Stimulated activated naive B cell treated with anti-CD40 and anti-IgM and Interleukin-4, amounts not matched to agents 10 μg/mL and 1 μg/mL and 100 μg/mL, for 72 hours (primary cell): ENCODE results near the gene LIME1.

Experiments used
- ATAC-seq, 2 donors: fragments of 150-1000 bp; cut with Tn5 transposase; replicated peaks; 2 replicates each; pipeline ENCODE4 v1.10.0; 2021; ENCODE audit warnings: moderate library complexity in 1 of 2
- DNase-seq: peaks from one replicate; pipeline ENCODE4 v3.0.0; 2021
- H3K27ac Mint-ChIP-seq: one replicate; pipeline ENCODE4 v1.8.0; 2022; ENCODE audit warnings: mild to moderate bottlenecking, mixed read lengths
- H3K27me3 Mint-ChIP-seq, 2 donors: one replicate each; pipeline ENCODE4 v1.8.0; 2022; ENCODE audit warnings: mixed read lengths in 2 of 2
- H3K36me3 Mint-ChIP-seq, 2 donors: one replicate each; pipeline ENCODE4 v1.8.0; 2022; ENCODE audit warnings: mixed read lengths in 2 of 2, mild to moderate bottlenecking in 1 of 2
- H3K4me1 Mint-ChIP-seq, 2 donors: one replicate each; pipeline ENCODE4 v1.8.0; 2022; ENCODE audit warnings: mixed read lengths in 2 of 2, mild to moderate bottlenecking in 1 of 2
- H3K4me3 Mint-ChIP-seq, 2 donors: one replicate each; pipeline ENCODE4 v1.8.0; 2022; ENCODE audit warnings: mild to moderate bottlenecking in 2 of 2, mixed read lengths in 2 of 2, moderate library complexity in 1 of 2
- H3K9me3 Mint-ChIP-seq, 2 donors: one replicate each; pipeline ENCODE4 v1.8.0; 2022; ENCODE audit warnings: mixed read lengths in 2 of 2, mild to moderate bottlenecking in 1 of 2

The LIME1 gene

DNA sequence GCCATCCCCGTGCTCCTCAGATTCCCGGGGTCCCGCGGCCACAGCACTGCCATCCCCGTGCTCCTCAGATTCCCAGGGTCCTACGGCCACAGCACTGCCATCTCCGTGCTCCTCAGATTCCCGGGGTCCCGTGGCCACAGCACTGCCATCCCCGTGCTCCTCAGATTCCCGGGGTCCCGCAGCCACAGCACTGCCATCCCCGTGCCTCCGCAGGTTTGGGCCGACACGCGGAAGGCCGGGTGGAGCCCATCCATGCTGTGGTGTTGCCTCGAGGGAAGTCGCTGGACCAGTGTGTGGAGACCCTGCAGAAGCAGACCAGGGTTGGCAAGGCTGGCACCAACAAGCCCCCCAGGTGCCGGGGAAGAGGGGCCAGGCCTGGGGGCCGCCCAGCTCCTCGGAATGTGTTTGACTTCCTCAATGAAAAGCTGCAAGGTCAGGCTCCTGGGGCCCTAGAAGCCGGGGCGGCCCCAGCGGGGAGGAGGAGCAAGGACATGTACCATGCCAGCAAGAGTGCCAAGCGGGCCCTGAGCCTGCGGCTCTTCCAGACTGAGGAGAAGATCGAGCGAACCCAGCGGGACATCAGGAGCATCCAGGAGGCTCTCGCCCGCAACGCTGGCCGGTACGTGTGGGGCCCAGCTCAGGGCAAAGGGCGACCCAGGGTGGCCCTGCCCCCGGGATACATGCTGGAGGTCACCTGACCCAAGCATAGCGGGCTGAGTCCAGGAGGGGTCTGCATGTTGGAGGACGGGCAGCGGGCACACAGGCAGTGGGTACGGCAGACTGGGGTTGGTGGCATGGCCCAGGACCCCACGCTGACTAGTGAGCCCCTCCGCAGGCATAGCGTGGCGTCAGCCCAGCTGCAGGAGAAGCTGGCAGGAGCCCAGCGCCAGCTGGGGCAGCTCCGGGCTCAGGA, 1.3 kb upstream of the LIME1 start:
- Mint-ChIP-seq H3K4me3 (peak overlapping the region in 1 of 2 donors; percentile 26), H3K9me3 (no peaks in the 10 kb centered on the region), H3K27ac (no peak overlapping the region), H3K27me3 (no peaks in the 10 kb centered on the region), H3K4me1 (peaks cover 25 to 36% of the 10 kb centered on the region in 2 donors), H3K36me3 (peaks cover 24 to 29% of the 10 kb centered on the region in 2 donors)
- ATAC-seq (no peak), DNase-seq (no peak)

DNA sequence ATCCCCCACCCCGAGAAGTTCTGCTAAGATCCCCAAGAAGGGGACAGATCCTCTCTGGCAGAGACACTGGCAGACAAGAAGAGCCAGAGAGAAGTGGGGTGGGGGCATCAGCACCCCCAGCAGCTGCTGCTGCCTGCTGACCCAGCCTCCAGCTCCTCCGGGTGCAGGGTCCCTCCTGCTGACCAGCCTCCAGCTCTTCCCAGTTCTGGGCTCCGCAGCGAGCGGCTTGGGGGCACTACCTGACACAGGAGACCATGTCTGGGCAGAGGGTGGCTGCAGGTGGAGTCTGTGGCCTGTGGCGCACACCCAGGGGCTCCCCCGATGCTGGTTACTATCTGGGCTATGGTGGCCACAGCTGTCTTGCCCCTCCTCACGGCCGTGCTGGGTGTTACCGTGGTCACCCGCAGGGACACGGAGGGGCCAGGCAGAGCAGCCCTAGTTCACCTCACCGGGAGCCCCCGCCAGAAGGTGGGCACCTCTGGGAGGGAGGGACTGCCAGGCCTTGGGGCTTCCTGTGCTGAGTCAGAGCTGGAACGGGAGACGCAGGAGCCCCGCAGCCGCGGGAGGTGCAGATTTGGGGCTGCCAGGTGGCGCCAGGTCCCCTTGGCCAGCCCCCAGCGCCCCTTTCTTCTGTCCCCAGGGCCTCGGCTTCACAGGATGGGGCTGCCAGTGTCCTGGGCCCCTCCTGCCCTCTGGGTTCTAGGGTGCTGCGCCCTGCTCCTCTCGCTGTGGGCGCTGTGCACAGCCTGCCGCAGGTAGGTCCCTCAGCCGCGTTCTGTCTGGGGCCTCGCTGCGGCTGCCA, 630 bp downstream of the LIME1 start:
- H3K9me3 Mint-ChIP-seq, result no peaks in the 10 kb centered on the region
- H3K27me3 Mint-ChIP-seq, result no peaks in the 10 kb centered on the region
- peaks cover 23 to 45% of the 10 kb centered on the region in 2 donors for H3K4me1 Mint-ChIP-seq
- H3K36me3 Mint-ChIP-seq, result peaks cover 24 to 29% of the 10 kb centered on the region in 2 donors
- DNase-seq, result peak; percentile 47
- peak overlapping the region; percentile 77 for H3K27ac Mint-ChIP-seq
- ATAC-seq, result peak; percentile 44 to 45
- peak overlapping the region; percentile 60 to 71 for H3K4me3 Mint-ChIP-seq

DNA sequence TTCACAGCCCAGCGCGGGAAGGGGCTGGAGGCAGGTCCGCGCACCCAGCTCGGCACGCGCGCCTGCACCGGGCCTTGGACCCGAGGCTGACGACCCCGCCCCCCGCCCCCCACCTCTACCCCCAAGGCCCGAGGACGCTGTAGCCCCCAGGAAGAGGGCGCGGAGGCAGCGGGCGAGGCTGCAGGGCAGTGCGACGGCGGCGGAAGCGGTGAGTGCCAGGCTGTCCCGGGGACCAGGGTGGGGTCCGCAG, 1.2 kb downstream of the LIME1 start:
- no peak for ATAC-seq

DNA sequence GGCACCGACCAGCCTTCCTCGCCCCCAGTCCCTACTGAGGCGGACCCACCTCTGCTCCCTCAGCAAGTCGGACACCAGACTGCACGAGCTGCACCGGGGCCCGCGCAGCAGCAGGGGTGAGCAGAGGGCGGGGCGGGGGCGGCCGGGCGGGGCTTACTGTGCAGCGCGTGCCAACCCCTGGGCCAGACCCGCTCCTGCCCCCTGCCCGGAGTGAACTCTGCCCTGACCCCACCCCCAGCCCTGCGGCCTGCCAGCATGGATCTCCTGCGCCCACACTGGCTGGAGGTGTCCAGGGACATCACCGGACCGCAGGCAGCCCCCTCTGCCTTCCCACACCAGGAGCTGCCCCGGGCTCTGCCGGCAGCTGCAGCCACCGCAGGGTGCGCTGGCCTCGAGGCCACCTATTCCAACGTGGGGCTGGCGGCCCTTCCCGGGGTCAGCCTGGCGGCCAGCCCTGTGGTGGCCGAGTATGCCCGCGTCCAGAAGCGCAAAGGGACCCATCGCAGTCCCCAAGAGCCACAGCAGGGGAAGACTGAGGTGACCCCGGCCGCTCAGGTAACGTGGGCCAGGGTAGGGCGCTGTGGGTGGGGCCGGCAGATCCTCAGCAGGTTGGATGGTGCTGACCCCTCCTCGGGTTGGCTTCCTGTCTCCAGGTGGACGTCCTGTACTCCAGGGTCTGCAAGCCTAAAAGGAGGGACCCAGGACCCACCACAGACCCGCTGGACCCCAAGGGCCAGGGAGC, 1.7 kb downstream of the LIME1 start:
- H3K36me3 Mint-ChIP-seq, result peaks cover 24 to 29% of the 10 kb centered on the region in 2 donors
- peaks cover 23 to 45% of the 10 kb centered on the region in 2 donors for H3K4me1 Mint-ChIP-seq
- DNase-seq, result no peak
- ATAC-seq, result peak in 1 of 2 donors; percentile 10
- no peaks in the 10 kb centered on the region for H3K27me3 Mint-ChIP-seq
- peak overlapping the region; percentile 32 to 62 for H3K4me3 Mint-ChIP-seq
- no peaks in the 10 kb centered on the region for H3K9me3 Mint-ChIP-seq
- no peak overlapping the region for H3K27ac Mint-ChIP-seq

More for the DNA sequence above, 1.2 kb downstream of the LIME1 start:
- no peak for DNase-seq
- H3K36me3 Mint-ChIP-seq, result peaks cover 24 to 29% of the 10 kb centered on the region in 2 donors
- no peak overlapping the region for H3K27ac Mint-ChIP-seq
- peak overlapping the region in 1 of 2 donors; percentile 62 for H3K4me3 Mint-ChIP-seq
- H3K27me3 Mint-ChIP-seq, result no peaks in the 10 kb centered on the region
- H3K9me3 Mint-ChIP-seq, result no peaks in the 10 kb centered on the region
- peaks cover 23 to 45% of the 10 kb centered on the region in 2 donors for H3K4me1 Mint-ChIP-seq

DNA sequence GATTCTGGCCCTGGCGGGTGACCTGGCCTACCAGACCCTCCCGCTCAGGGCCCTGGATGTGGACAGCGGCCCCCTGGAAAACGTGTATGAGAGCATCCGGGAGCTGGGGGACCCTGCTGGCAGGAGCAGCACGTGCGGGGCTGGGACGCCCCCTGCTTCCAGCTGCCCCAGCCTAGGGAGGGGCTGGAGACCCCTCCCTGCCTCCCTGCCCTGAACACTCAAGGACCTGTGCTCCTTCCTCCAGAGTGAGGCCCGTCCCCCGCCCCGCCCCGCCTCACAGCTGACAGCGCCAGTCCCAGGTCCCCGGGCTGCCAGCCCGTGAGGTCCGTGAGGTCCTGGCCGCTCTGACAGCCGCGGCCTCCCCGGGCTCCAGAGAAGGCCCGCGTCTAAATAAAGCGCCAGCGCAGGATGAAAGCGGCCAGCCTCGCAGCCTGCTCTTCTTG, 2.2 kb downstream of the LIME1 start:
- DNase-seq (no peak), ATAC-seq (no peak)
- Mint-ChIP-seq H3K27me3 (no peaks in the 10 kb centered on the region), H3K27ac (no peak overlapping the region), H3K36me3 (peaks cover 19 to 24% of the 10 kb centered on the region in 2 donors), H3K4me3 (peak overlapping the region; percentile 36 to 62), H3K4me1 (peaks cover 21 to 45% of the 10 kb centered on the region in 2 donors), H3K9me3 (no peaks in the 10 kb centered on the region)

DNA sequence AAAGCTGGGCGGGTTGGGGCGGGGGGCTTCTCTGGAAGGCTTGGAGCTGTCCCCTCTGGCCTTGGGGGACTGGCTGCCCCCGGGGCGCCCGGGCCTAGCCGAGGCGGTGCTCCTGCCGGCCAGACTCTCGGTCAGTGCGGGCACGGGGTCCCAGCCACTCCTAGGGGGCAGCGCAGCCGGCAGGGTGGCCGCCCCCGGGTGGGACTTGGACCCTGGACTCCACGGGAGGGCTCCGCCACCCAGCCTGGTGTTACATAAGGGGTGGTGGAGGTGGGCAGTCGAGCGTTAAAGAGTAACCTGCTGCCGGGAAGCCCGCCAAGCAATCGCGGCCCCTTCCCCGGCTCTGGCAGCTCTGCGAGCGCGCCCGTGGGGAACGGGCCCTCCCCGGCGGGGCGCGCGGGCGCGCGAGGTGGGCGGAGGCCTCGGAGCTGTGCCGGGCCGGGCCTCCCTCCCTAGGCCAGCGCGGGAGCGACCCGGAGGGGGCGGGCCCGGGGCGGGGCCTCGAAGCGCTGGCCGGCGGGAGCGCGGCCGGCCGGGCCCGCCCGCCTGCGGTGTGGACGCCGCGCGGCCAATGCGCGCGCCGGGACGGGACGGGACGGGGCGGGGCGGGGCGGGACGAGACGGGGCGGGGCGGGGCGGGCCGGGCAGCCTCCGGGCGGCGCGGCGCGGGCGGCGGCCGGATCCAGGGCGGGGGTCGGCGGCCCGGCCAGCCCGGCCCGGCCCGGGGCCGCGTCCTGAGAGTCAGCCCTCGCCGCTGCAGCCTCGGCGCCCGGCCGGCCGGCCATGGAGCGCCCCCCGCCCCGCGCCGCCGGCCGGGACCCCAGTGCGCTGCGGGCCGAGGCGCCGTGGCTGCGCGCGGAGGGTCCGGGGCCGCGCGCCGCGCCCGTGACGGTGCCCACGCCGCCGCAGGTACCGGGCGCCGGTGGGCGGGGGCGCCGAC, 2.9 kb downstream of the LIME1 start, which contains the start of gene SLC2A4RG:
SLC2A4RG (plus strand) TSS at position 647 of the 940 bp plus-strand sequence; CDS start at position 784, 137 bp downstream.
- DNase-seq (peak; percentile 44), ATAC-seq (peak; percentile 56 to 69)
- Mint-ChIP-seq H3K4me3 (peak within 1 kb of the TSS; percentile 56 to 77), H3K36me3 (peaks cover 13 to 17% of the 10 kb centered on the region in 2 donors), H3K9me3 (no peaks in the 10 kb centered on the region), H3K27ac (no peak within 1 kb of the TSS), H3K4me1 (peaks cover 21 to 45% of the 10 kb centered on the region in 2 donors), H3K27me3 (no peaks in the 10 kb centered on the region)

DNA sequence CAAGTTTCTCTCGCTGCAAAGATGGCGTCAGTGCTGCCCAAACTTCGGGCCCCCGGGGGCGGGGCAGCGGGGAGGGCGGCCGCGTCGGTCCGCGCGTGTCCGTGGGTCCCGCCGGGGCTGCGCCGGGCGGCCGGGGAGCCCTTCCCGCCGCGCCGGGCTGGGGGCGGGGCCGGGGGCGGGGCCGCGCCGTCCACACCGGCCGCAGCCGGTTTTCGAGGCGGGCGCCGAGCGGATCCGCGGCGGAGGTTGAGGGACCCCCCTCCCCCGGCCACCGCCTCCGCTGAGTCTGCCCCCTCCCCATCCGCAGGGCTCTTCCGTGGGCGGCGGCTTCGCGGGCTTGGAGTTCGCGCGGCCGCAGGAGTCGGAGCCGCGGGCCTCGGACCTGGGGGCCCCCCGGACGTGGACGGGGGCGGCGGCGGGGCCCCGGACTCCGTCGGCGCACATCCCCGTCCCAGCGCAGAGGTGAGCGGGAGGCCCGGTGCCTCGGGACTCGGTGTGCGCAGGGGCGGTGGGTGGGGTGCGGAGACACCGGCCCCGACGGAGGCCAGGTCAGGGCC, 3.7 kb downstream of the LIME1 start:
- peak; percentile 2 to 5 for ATAC-seq
- Mint-ChIP-seq H3K27me3 (no peaks in the 10 kb centered on the region), H3K36me3 (peaks cover 10 to 13% of the 10 kb centered on the region in 2 donors), H3K4me1 (peaks cover 21 to 43% of the 10 kb centered on the region in 2 donors), H3K9me3 (no peaks in the 10 kb centered on the region), H3K4me3 (peak overlapping the region; percentile 56 to 77), H3K27ac (no peak overlapping the region)
- no peak for DNase-seq

DNA sequence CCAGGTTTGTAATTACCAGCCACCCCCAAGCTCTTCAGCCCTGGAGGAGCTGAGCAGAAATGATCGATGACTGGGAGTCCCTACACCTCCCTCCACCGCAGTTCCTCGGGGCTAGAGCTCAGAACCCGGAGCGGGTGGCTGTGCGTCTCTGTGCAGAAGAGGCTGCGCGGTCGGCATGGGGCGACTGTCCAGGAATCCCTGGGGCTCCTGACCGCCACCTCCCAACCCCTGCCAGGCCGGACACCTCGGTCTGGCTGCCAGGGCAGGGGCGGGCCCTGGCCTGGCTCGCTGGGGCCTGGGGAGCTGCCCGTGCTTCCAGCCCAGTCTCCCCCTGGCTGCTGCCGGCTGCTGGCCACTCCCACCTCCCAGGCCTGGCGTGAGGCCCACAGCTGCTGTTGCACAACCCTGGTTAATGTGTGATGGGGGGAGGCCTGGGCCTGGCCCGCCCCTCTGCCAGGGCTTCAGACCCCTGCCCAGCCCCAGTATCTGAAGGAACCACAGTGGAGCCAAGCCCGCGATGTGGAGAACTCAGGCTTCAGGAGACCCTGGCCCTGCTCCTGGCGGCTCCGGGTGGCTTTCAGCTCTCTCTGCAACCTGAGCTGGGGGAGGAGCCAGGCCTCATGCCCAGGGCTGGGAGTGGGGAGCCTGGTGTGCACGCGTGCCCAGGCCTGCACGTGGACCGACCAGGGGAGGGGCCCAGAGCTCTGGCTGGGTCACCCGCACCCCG, 4.3 kb downstream of the LIME1 start:
- no peaks in the 10 kb centered on the region for H3K9me3 Mint-ChIP-seq
- DNase-seq, result no peak
- no peaks in the 10 kb centered on the region for H3K27me3 Mint-ChIP-seq
- peak overlapping the region; percentile 56 to 77 for H3K4me3 Mint-ChIP-seq
- peaks cover 7 to 8% of the 10 kb centered on the region in 2 donors for H3K36me3 Mint-ChIP-seq
- H3K27ac Mint-ChIP-seq, result no peak overlapping the region
- H3K4me1 Mint-ChIP-seq, result peaks cover 19 to 36% of the 10 kb centered on the region in 2 donors
- no peak for ATAC-seq

DNA sequence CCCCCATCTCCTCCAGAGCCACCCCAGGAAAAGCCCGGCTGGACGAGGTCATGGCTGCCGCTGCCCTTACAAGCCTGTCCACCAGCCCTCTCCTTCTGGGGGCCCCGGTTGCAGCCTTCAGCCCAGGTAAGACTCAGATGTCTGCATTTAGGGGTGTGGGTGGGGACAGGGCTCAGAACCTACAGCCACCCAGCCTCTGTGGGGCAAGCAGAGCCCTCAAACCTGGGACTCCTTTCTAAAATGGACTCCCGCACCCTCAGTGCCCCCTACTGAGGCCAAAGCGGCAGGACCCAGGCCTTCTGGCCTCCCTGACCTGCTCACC, 4.9 kb downstream of the LIME1 start:
- H3K4me1 Mint-ChIP-seq, result peaks cover 13 to 31% of the 10 kb centered on the region in 2 donors
- peaks cover 1 to 4% of the 10 kb centered on the region in 2 donors for H3K36me3 Mint-ChIP-seq
- DNase-seq, result no peak
- ATAC-seq, result no peak
- peak overlapping the region; percentile 60 to 77 for H3K4me3 Mint-ChIP-seq
- H3K9me3 Mint-ChIP-seq, result no peaks in the 10 kb centered on the region
- H3K27me3 Mint-ChIP-seq, result no peaks in the 10 kb centered on the region
- H3K27ac Mint-ChIP-seq, result no peak overlapping the region

DNA sequence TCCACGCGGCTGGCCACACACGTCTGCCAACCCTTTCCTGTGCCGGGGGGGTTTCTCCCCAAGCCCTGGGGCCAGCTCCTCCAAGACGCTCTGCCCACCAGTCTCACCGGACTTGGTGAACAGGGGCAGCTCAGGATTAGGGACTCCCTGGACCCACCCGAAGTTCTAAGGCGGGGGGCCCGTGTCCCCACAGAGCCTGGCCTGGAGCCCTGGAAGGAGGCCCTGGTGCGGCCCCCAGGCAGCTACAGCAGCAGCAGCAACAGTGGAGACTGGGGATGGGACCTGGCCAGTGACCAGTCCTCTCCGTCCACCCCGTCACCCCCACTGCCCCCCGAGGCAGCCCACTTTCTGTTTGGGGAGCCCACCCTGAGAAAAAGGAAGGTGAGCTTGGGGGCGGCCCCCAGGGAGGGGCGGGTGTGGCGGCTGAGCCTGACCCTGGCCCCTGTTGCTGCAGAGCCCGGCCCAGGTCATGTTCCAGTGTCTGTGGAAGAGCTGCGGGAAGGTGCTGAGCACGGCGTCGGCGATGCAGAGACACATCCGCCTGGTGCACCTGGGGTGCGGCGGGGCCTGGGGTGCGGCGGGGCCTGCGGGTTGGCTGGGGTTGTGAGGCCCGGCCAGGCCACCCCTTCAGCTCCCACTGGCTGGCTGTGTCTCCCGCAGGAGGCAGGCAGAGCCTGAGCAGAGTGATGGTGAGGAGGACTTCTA, 5.4 kb downstream of the LIME1 start:
- Mint-ChIP-seq H3K4me1 (peaks cover 8 to 26% of the 10 kb centered on the region in 2 donors), H3K4me3 (peak overlapping the region in 1 of 2 donors; percentile 60), H3K9me3 (no peaks in the 10 kb centered on the region), H3K27me3 (no peaks in the 10 kb centered on the region), H3K27ac (no peak overlapping the region), H3K36me3 (peaks cover 0 to 3% of the 10 kb centered on the region in 2 donors)
- ATAC-seq (no peak), DNase-seq (no peak)

DNA sequence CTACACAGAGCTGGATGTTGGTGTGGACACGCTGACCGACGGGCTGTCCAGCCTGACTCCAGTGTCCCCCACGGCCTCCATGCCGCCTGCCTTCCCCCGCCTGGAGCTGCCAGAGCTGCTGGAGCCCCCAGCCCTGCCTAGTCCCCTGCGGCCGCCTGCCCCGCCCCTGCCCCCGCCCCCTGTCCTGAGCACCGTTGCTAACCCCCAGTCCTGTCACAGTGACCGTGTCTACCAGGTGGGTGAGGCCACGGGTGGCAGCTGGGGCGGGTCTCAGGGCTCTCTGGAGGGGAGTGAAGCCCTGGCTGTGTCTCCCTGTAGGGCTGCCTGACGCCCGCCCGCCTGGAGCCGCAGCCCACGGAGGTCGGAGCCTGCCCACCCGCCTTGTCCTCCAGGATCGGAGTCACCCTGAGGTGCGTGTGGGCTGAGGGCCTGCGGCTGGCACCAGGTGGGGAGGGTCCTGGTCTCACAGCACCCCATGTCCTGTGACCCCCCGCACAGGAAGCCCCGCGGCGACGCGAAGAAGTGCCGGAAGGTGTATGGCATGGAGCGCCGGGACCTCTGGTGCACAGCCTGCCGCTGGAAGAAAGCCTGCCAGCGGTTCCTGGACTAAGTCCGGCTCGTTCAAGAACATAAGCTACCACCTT, 6.0 kb downstream of the LIME1 start:
- Mint-ChIP-seq H3K36me3 (peaks cover 0 to 3% of the 10 kb centered on the region in 2 donors), H3K4me3 (no peak overlapping the region), H3K27me3 (no peaks in the 10 kb centered on the region), H3K27ac (no peak overlapping the region), H3K9me3 (no peaks in the 10 kb centered on the region), H3K4me1 (peaks cover 4 to 19% of the 10 kb centered on the region in 2 donors)
- ATAC-seq, result no peak
- no peak for DNase-seq
